Kidney (tissue), 14 donors: ENCODE data around the gene ANKS1B. TPM values are rescaled to one million over a fixed set of nuclear protein-coding genes. Genes with fewer than 3 reads are reported as not detected.

Experiments used
- DNase-seq, 5 donors: peaks; one replicate each; pipeline ENCODE4 v3.0.0-alpha.2; 2013 to 2020
- FAIRE-seq: peaks from 2 replicates; lab custom pipeline; 2012; peaks lifted over from hg19 to GRCh38; lab: Jason Lieb, UNC
- H3K27ac ChIP-seq, 2 donors: one replicate each; pipeline ENCODE4 v1.7.0; 2013; ENCODE audit warnings: low read depth in 2 of 2, low read length in 2 of 2, inconsistent platforms in 1 of 2
- H3K27me3 ChIP-seq: one replicate; pipeline ENCODE4 v1.7.1; 2013; ENCODE audit warnings: low read length, inconsistent platforms; ENCODE audit not compliant: control insufficient read depth, insufficient read depth
- H3K36me3 ChIP-seq, 3 donors: one replicate each; pipeline versions ENCODE4 v1.7.0 to v1.7.1; 2013; ENCODE audit warnings: low read length in 3 of 3, control low read depth in 1 of 3, inconsistent platforms in 1 of 3; ENCODE audit not compliant: insufficient read depth in 3 of 3, control insufficient read depth in 2 of 3
- H3K4me1 ChIP-seq, 3 donors: one replicate each; pipeline versions ENCODE4 v1.7.0 to v1.7.1; 2013; ENCODE audit warnings: low read length in 3 of 3, inconsistent platforms in 1 of 3, low read depth in 1 of 3; ENCODE audit not compliant: control insufficient read depth in 2 of 3, insufficient read depth in 2 of 3
- H3K4me3 ChIP-seq, 3 donors: one replicate each; pipeline versions ENCODE4 v1.7.0 to v1.8.1; 2013; ENCODE audit warnings: low read length in 3 of 3, control low read depth in 1 of 3, inconsistent platforms in 1 of 3
- H3K9ac ChIP-seq, 3 donors: one replicate each; pipeline versions ENCODE4 v1.7.0 to v1.7.1; 2013; ENCODE audit warnings: low read length in 3 of 3, control low read depth in 1 of 3, inconsistent platforms in 1 of 3
- H3K9me3 ChIP-seq, 3 donors: one replicate each; pipeline versions ENCODE4 v1.7.0 to v1.7.1; 2013; ENCODE audit warnings: low read length in 3 of 3, control low read depth in 1 of 3, inconsistent platforms in 1 of 3; ENCODE audit not compliant: control insufficient read depth in 2 of 3, insufficient read depth in 1 of 3
- CTCF ChIP-seq: IDR thresholded peaks from 3 replicates; pipeline ENCODE4 v1.5.1; 2012; ENCODE audit warnings: mild to moderate bottlenecking, moderate library complexity, borderline replicate concordance; ENCODE audit not compliant: insufficient read depth; ENCODE audit errors: extremely low read depth
- intact Hi-C: fragments of 100-400 bp; cut with DNase I; formaldehyde crosslinking; loops from one replicate; pipeline ENCODE4 v1.11.1; 2022
- polyA plus RNA-seq: library from polyadenylated mRNA; stranded (reverse); fragments of 350-450 nt; fragmentation: Illumina TruSeq; extraction: RNeasy Lipid Tissue Mini Kit (QIAGEN cat#74804); gene quantifications from one replicate; pipeline ENCODE4 v1.2.3, GENCODE V29; 2014; ENCODE audit warnings: low read depth, low replicate concordance; ENCODE audit not compliant: insufficient read depth
- total RNA-seq: library from RNA; stranded (reverse); fragmentation: NEBNext Ultra II Directional; extraction: Animal tissue kit (Norgen Biotek cat#: 25700); gene quantifications from one replicate; pipeline ENCODE4 v1.2.1, GENCODE V29; 2021
- donor health status: control.
- donor health status: control.
- donor health status: control.
- donor health status: control.
- donor health status: control.
- donor health status: DM: yes; HTN: yes; CAD: no.
- donor health status: Normal renal cell carcinoma (clear cell type).

The ANKS1B gene
- total and polyA plus RNA-seq, 2 donors from 2014 or later: 1.7 to 5.8 TPM

DNA sequence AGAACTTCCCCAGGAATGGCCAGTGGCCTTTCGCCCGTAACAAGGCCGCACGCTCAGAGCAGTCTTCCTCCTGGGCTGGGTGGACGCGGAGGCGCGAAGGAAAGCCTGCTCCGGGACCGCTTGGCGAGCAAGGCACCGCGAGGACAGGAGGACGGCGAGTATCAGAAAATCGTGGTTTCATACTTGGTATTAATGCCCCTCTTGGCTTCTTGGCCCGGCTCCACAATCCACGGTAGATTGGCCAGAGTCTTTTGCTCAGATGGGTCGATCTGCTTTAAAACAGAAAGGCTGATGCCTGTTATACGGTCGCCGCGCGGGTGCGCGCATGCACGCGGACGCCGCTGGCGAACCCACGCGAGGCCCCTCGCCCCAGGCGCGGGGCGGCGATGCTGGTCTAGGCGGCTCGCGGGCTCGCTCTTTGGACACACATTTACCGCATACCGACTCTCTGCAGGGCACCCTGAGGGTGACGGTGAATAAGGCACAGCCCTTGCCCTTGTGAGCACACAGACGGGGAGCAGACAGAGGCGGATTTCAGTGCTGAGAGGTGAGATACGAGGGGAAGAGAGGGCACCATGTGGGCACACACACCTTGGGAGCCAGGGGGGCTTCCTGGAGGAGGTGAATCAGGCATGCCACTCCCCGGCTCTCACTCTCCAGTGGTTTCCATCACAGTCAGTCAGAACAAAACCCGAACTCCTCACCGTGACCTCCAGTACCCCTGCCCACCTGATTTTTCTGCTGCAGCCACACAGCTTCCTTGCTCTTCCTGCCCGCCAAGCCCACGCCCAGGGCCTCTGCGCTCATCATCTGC, 1239.0 kb downstream of the ANKS1B start:
- Histone ChIP-seq H3K9me3 (no peaks in the 10 kb centered on the region), H3K9ac (peak overlapping the region in 1 of 3 donors; percentile 4), H3K4me3 (peak overlapping the region; percentile 46 to 63 (median 63)), H3K27ac (no peak overlapping the region), H3K4me1 (peaks cover 0 to 4% (median 0%) of the 10 kb centered on the region in 3 donors), H3K27me3 (peaks cover 2% of the 10 kb centered on the region), H3K36me3 (no peaks in the 10 kb centered on the region)
- intact Hi-C loops: no loop called here
- peak; percentile 39 to 66 (median 56) for DNase-seq
- TF ChIP-seq CTCF: no peak
- FAIRE-seq: no peak

DNA sequence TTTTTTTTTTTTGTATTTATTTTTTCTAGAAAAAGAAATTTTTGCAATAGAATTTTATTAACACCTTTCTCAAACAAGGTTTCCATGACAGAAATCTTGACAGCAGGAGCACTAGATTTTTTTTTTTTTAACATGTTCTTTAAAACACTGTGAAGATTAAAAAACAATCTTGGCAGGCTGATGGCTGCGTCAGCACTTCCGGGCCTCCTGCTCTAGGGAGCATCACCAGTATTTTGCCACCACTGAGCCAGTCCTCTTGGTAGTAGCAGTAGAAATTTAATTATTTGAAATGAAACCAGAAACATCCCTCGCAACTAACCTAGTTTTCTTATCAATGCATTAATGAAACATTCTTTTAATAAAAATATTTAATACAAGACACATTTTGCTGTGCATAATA, 1240.1 kb downstream of the ANKS1B start:
- no peak for DNase-seq
- intact Hi-C loops: no loop called here
- no peak for TF ChIP-seq CTCF

DNA sequence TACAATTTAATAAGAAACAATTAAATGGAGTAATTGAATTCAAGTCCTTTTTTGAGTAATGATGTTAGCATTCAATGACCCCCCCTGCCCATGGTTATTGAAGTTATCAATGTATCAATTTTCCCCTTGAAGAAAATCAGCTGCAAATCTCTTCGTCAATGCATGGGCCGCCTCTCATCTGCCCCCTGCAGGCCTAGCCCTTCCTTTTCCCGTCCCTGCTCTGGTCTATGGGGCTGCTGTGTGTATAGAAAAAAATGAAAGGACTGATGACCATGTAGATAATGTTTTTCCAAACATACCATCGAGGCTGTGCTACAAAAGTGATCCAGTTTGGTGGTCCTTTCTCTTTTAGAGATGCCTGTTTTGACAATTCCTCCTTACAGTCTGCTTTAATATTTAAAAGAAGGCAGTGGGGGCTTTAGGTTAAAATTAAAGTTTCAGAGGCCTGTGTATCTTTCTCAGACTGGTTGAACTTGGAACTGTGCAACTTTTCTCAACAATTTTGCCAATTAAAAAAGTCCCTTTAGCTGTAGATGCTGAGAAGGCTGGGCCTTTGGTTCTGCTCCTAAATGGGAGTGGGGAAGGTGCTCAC, 1241.3 kb downstream of the ANKS1B start:
- H3K27ac ChIP-seq: no peak overlapping the region
- FAIRE-seq (no peak), DNase-seq (peak in 2 of 5 donors; percentile 16 to 17)
- no peak for TF ChIP-seq CTCF
- H3K36me3 ChIP-seq: no peaks in the 10 kb centered on the region
- no peak overlapping the region for H3K9ac ChIP-seq
- intact Hi-C loops: no loop called here
- no peaks in the 10 kb centered on the region for H3K9me3 ChIP-seq
- peaks cover 0 to 4% (median 0%) of the 10 kb centered on the region in 3 donors for H3K4me1 ChIP-seq
- H3K4me3 ChIP-seq: no peak overlapping the region
- peaks cover 2% of the 10 kb centered on the region for H3K27me3 ChIP-seq

More for the DNA sequence above, 1240.1 kb downstream of the ANKS1B start:
- no peaks in the 10 kb centered on the region for H3K36me3 ChIP-seq
- H3K9ac ChIP-seq: no peak overlapping the region
- H3K4me1 ChIP-seq: peaks cover 0 to 4% (median 0%) of the 10 kb centered on the region in 3 donors
- H3K9me3 ChIP-seq: no peaks in the 10 kb centered on the region
- no peak overlapping the region for H3K4me3 ChIP-seq
- no peak for FAIRE-seq
- peaks cover 2% of the 10 kb centered on the region for H3K27me3 ChIP-seq
- H3K27ac ChIP-seq: no peak overlapping the region
